ENCODE measurements around the gene PRELID2.

DNA sequence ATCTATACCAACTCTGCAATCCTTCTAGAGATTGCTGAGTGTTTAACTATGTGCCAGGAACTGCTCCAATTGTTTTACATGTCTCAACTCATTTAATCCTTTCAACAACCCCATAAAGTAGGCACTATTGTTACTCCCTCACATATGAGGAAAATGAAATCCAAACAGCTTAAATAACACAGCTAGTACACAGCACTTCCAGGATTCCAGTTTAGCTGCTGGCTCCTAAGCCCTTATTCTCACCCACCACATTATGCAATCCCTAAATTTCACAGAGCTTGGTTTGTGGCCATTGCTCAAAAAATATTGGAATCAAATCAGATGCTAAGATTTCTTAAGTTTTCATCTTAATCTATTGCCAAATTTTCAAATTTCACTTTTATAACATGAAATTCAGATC, 84.9 kb downstream of the PRELID2 start:
- TF ChIP-seq, protein P1, sequence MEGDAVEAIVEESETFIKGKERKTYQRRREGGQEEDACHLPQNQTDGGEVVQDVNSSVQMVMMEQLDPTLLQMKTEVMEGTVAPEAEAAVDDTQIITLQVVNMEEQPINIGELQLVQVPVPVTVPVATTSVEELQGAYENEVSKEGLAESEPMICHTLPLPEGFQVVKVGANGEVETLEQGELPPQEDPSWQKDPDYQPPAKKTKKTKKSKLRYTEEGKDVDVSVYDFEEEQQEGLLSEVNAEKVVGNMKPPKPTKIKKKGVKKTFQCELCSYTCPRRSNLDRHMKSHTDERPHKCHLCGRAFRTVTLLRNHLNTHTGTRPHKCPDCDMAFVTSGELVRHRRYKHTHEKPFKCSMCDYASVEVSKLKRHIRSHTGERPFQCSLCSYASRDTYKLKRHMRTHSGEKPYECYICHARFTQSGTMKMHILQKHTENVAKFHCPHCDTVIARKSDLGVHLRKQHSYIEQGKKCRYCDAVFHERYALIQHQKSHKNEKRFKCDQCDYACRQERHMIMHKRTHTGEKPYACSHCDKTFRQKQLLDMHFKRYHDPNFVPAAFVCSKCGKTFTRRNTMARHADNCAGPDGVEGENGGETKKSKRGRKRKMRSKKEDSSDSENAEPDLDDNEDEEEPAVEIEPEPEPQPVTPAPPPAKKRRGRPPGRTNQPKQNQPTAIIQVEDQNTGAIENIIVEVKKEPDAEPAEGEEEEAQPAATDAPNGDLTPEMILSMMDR (IDR thresholded peaks at IDR 0.05): no peak
- TF ChIP-seq EZH2phosphoT487 (IDR thresholded peaks at IDR 0.05; ENCODE audit: borderline replicate concordance, low read depth) (no peak), YY1 (IDR thresholded peaks at IDR 0.05; ENCODE audit: low read depth) (no peak), EP300 (IDR thresholded peaks at IDR 0.05; ENCODE audit: borderline replicate concordance in 1 of 2, low read depth in 1 of 2, low read length in 1 of 2) (no peak), RFX5 (IDR thresholded peaks at IDR 0.05; ENCODE audit: low read length) (no peak), RXRA (IDR thresholded peaks at IDR 0.05; ENCODE audit: borderline replicate concordance, low read depth) (no peak), GATA2 (CRISPR knock-in tag; IDR thresholded peaks at IDR 0.05) (no peak)
- TF ChIP-seq, protein P2, sequence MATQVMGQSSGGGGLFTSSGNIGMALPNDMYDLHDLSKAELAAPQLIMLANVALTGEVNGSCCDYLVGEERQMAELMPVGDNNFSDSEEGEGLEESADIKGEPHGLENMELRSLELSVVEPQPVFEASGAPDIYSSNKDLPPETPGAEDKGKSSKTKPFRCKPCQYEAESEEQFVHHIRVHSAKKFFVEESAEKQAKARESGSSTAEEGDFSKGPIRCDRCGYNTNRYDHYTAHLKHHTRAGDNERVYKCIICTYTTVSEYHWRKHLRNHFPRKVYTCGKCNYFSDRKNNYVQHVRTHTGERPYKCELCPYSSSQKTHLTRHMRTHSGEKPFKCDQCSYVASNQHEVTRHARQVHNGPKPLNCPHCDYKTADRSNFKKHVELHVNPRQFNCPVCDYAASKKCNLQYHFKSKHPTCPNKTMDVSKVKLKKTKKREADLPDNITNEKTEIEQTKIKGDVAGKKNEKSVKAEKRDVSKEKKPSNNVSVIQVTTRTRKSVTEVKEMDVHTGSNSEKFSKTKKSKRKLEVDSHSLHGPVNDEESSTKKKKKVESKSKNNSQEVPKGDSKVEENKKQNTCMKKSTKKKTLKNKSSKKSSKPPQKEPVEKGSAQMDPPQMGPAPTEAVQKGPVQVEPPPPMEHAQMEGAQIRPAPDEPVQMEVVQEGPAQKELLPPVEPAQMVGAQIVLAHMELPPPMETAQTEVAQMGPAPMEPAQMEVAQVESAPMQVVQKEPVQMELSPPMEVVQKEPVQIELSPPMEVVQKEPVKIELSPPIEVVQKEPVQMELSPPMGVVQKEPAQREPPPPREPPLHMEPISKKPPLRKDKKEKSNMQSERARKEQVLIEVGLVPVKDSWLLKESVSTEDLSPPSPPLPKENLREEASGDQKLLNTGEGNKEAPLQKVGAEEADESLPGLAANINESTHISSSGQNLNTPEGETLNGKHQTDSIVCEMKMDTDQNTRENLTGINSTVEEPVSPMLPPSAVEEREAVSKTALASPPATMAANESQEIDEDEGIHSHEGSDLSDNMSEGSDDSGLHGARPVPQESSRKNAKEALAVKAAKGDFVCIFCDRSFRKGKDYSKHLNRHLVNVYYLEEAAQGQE (IDR thresholded peaks at IDR 0.05; ENCODE audit: low read depth, low read length): no peak
- TF ChIP-seq, protein P3, sequence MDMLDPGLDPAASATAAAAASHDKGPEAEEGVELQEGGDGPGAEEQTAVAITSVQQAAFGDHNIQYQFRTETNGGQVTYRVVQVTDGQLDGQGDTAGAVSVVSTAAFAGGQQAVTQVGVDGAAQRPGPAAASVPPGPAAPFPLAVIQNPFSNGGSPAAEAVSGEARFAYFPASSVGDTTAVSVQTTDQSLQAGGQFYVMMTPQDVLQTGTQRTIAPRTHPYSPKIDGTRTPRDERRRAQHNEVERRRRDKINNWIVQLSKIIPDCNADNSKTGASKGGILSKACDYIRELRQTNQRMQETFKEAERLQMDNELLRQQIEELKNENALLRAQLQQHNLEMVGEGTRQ (IDR thresholded peaks at IDR 0.05; ENCODE audit: borderline replicate concordance, low read depth, low read length): no peak
- TF ChIP-seq, protein P4, sequence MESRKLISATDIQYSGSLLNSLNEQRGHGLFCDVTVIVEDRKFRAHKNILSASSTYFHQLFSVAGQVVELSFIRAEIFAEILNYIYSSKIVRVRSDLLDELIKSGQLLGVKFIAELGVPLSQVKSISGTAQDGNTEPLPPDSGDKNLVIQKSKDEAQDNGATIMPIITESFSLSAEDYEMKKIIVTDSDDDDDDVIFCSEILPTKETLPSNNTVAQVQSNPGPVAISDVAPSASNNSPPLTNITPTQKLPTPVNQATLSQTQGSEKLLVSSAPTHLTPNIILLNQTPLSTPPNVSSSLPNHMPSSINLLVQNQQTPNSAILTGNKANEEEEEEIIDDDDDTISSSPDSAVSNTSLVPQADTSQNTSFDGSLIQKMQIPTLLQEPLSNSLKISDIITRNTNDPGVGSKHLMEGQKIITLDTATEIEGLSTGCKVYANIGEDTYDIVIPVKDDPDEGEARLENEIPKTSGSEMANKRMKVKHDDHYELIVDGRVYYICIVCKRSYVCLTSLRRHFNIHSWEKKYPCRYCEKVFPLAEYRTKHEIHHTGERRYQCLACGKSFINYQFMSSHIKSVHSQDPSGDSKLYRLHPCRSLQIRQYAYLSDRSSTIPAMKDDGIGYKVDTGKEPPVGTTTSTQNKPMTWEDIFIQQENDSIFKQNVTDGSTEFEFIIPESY (IDR thresholded peaks at IDR 0.05; ENCODE audit: borderline replicate concordance, low read depth): no peak
- TF ChIP-seq, protein P5, sequence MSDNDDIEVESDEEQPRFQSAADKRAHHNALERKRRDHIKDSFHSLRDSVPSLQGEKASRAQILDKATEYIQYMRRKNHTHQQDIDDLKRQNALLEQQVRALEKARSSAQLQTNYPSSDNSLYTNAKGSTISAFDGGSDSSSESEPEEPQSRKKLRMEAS (IDR thresholded peaks at IDR 0.05; ENCODE audit: low read depth): no peak

All from SK-N-SH (cell line).